ENCODE measurements around the gene CMTM7. TPM values are rescaled to one million over a fixed set of nuclear protein-coding genes. Genes with fewer than 3 reads are reported as not detected.

CMTM7 gene
- total and polyA plus RNA-seq, 10 of the 15 experiments (the other 5 are each of a cell fraction or from before 2014, with no cell fraction given): 3.7 to 36.4 (median 14.7) TPM

GRCh38 chr3:32432711-32433530, 41.3 kb downstream of the CMTM7 start (continued):
- TF ChIP-seq CEBPB (IDR thresholded peaks at IDR 0.05; ENCODE audit: borderline replicate concordance in 1 of 2, low read depth in 2 of 2, low read length in 2 of 2) (0 out of 4 replicates have a peak, but pooled peaks of 1 of the 2 experiments have one; percentile 20), RUNX3 (IDR thresholded peaks at IDR 0.05; ENCODE audit: low read length) (peak; percentile 72), CHD4 (IDR thresholded peaks at IDR 0.05) (no peak), ZNF687 (IDR thresholded peaks at IDR 0.05) (peak; percentile 96), USF2 (IDR thresholded peaks at IDR 0.05; ENCODE audit: borderline replicate concordance, low read depth, low read length) (no peak), IKZF2 (IDR thresholded peaks at IDR 0.05) (peak; percentile 60 to 73; a peak in 3 of 4 replicates), ATF7 (IDR thresholded peaks at IDR 0.05; ENCODE audit: low read depth) (peak; percentile 91), SKIL (IDR thresholded peaks at IDR 0.05; ENCODE audit: low read depth, poor library complexity, severe bottlenecking) (peak; percentile 78), NRF1 (conservative IDR thresholded peaks at IDR 0.05; ENCODE audit: low read depth, low read length) (no peak), NR2F1 (conservative IDR thresholded peaks at IDR 0.05) (peak; percentile 96), FOXM1 (IDR thresholded peaks at IDR 0.05; ENCODE audit: low read depth, low read length) (no peak), KAT2A (conservative IDR thresholded peaks at IDR 0.05; ENCODE audit: control insufficient read depth, low read depth, low read length) (no peak), MTA3 (IDR thresholded peaks at IDR 0.05; ENCODE audit: borderline replicate concordance, low read length) (peak; percentile 49; the same call in 1 of the 2 replicates), RELA (IDR thresholded peaks at IDR 0.05; ENCODE audit: borderline replicate concordance, partially characterized antibody) (no peak), CREB1 (IDR thresholded peaks at IDR 0.05; ENCODE audit: low read depth) (peak; percentile 76), ZBED1 (IDR thresholded peaks at IDR 0.05; ENCODE audit: borderline replicate concordance) (no peak; the same call in 1 of the 2 replicates), TCF12 (IDR thresholded peaks at IDR 0.05; ENCODE audit: low read depth, low read length) (peak; percentile 79; the same call in 1 of the 2 replicates), IRF4 (IDR thresholded peaks at IDR 0.05; ENCODE audit: low read depth, low read length) (no peak), ZNF24 (IDR thresholded peaks at IDR 0.05) (peak; percentile 91), CHD2 (IDR thresholded peaks at IDR 0.05; ENCODE audit: borderline replicate concordance, low read depth, low read length) (peak; percentile 71; the same call in 1 of the 2 replicates)
